Hepatocyte (in vitro differentiated cells): ENCODE data around the gene RALA. TPM values are rescaled to one million over a fixed set of nuclear protein-coding genes. Genes with fewer than 3 reads are reported as not detected.
"Not testable (repeated sequence)": the region's sequence is repeated elsewhere in the genome, so short reads cannot be mapped to it uniquely, and the experiment has no call there.

Source experiments
- DNase-seq: peaks from one replicate; pipeline ENCODE4 v3.0.0-alpha.2; 2016; ENCODE audit warnings: low spot score
- H2AFZ ChIP-seq: fragments of 200-600 bp; sonication (generic); 2 replicates; pipeline ENCODE4 v1.6.0; 2016; ENCODE audit warnings: antibody characterized with exemption, mild to moderate bottlenecking
- H3K27ac ChIP-seq: fragments of 200-600 bp; sonication (generic); 2 replicates; pipeline ENCODE4 v1.5.1; 2016; ENCODE audit warnings: mild to moderate bottlenecking
- H3K27me3 ChIP-seq: fragments of 200-600 bp; sonication (generic); 2 replicates; pipeline ENCODE4 v1.6.1; 2016
- H3K36me3 ChIP-seq: fragments of 200-600 bp; sonication (generic); replicated peaks from 2 replicates; pipeline ENCODE4 v1.5.1; 2016; ENCODE audit warnings: low read depth; ENCODE audit not compliant: insufficient read depth
- H3K4me1 ChIP-seq: fragments of 200-600 bp; sonication (generic); 2 replicates; pipeline ENCODE4 v1.5.1; 2016; ENCODE audit warnings: mild to moderate bottlenecking, moderate library complexity; ENCODE audit not compliant: insufficient read depth
- H3K4me2 ChIP-seq: fragments of 200-600 bp; sonication (generic); 2 replicates; pipeline ENCODE4 v1.6.0; 2016
- H3K4me3 ChIP-seq: fragments of 200-600 bp; sonication (generic); 2 replicates; pipeline ENCODE4 v1.5.1; 2016; ENCODE audit warnings: mild to moderate bottlenecking
- H3K79me2 ChIP-seq: fragments of 200-600 bp; sonication (generic); 2 replicates; pipeline ENCODE4 v1.6.0; 2017; ENCODE audit warnings: mild to moderate bottlenecking
- H3K9me2 ChIP-seq: fragments of 200-600 bp; sonication (generic); replicated peaks from 2 replicates; pipeline ENCODE4 v1.6.0; 2017; ENCODE audit warnings: mild to moderate bottlenecking; ENCODE audit not compliant: insufficient read depth
- H3K9me3 ChIP-seq: fragments of 200-600 bp; sonication (generic); 2 replicates; pipeline ENCODE4 v1.5.1; 2016; ENCODE audit warnings: low read depth, mild to moderate bottlenecking
- H4K20me1 ChIP-seq: fragments of 200-600 bp; sonication (generic); 2 replicates; pipeline ENCODE4 v1.6.0; 2016; ENCODE audit warnings: mild to moderate bottlenecking; ENCODE audit not compliant: insufficient read depth, poor library complexity, severe bottlenecking
- EZH2 ChIP-seq: fragments of 200-600 bp; sonication (generic); IDR thresholded peaks from 2 replicates; pipeline ENCODE4 v1.6.1; 2016; ENCODE audit warnings: antibody characterized with exemption, mild to moderate bottlenecking, borderline replicate concordance
- EZH2phosphoT487 ChIP-seq: fragments of 200-600 bp; sonication (generic); IDR thresholded peaks from one replicate; pipeline ENCODE4 v1.6.1; 2018; ENCODE audit warnings: antibody characterized with exemption, mild to moderate bottlenecking, low read depth, moderate library complexity; ENCODE audit not compliant: unreplicated experiment, severe bottlenecking
- WGBS: methylation state at CpG from one replicate; pipeline ENCODE4 v1.1.6; 2016; ENCODE audit warnings: low lambda C conversion rate; ENCODE audit errors: missing lambda C conversion rate; 5-methylcytosine and 5-hydroxymethylcytosine counted together
- polyA plus RNA-seq: library from polyadenylated mRNA; unstranded; fragments of >200 nt; fragmentation: Nextera tagmentation; extraction: Ambion mirVana; gene quantifications from 2 replicates; pipeline ENCODE4 v1.2.1, GENCODE V29; 2016
- total RNA-seq: library from RNA; depleted of rRNA; stranded (reverse); fragments of >200 nt; gene quantifications from 2 replicates; pipeline ENCODE4 v1.2.3, GENCODE V29; 2014
- TF ChIP-seq, protein P1 (sequence below): fragments of 200-600 bp; sonication (generic); IDR thresholded peaks from 2 replicates; pipeline ENCODE4 v1.5.1; 2016; ENCODE audit warnings: antibody characterized with exemption, mild to moderate bottlenecking; ENCODE audit not compliant: poor library complexity

The RALA gene
- total and polyA plus RNA-seq, 2 experiments from 2014 or later = 25.5 to 42.8 TPM

DNA sequence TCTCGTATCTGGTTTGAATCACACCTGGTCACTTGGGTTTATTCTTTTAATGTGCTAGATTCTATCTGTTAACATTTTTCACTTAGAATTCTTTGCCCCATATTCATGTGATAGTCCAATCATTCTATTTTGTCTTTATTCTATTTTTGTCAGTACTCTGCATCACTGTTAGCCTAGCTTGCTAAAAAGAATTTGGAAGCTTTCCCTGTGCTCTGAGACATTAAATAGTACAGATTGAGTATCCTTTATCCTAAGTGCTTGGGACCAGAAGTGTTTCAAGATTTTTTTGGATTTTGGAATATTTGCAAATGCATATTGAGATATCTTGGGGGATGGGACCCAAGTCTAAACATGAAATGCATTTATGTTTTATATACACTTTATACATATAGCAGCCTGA, 51.0 kb downstream of the RALA start:
- H3K79me2 ChIP-seq = peaks cover 85% of the 10 kb centered on the region
- no peak overlapping the region for H3K27ac ChIP-seq
- no peaks in the 10 kb centered on the region for H3K27me3 ChIP-seq
- H3K36me3 ChIP-seq = no peaks in the 10 kb centered on the region
- H2AFZ ChIP-seq = no peak overlapping the region
- peaks cover 5% of the 10 kb centered on the region for H4K20me1 ChIP-seq
- H3K4me2 ChIP-seq = no peak overlapping the region
- H3K4me1 ChIP-seq = no peaks in the 10 kb centered on the region
- DNase-seq = no peak
- H3K4me3 ChIP-seq = no peak overlapping the region
- TF ChIP-seq EZH2 (no peak), EZH2phosphoT487 (no peak)
- TF ChIP-seq, protein P1, sequence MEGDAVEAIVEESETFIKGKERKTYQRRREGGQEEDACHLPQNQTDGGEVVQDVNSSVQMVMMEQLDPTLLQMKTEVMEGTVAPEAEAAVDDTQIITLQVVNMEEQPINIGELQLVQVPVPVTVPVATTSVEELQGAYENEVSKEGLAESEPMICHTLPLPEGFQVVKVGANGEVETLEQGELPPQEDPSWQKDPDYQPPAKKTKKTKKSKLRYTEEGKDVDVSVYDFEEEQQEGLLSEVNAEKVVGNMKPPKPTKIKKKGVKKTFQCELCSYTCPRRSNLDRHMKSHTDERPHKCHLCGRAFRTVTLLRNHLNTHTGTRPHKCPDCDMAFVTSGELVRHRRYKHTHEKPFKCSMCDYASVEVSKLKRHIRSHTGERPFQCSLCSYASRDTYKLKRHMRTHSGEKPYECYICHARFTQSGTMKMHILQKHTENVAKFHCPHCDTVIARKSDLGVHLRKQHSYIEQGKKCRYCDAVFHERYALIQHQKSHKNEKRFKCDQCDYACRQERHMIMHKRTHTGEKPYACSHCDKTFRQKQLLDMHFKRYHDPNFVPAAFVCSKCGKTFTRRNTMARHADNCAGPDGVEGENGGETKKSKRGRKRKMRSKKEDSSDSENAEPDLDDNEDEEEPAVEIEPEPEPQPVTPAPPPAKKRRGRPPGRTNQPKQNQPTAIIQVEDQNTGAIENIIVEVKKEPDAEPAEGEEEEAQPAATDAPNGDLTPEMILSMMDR = no peak
- no peaks in the 10 kb centered on the region for H3K9me3 ChIP-seq
- WGBS = 97% methylated on average over 1 of the region's 1 CpG
- no peaks in the 10 kb centered on the region for H3K9me2 ChIP-seq

DNA sequence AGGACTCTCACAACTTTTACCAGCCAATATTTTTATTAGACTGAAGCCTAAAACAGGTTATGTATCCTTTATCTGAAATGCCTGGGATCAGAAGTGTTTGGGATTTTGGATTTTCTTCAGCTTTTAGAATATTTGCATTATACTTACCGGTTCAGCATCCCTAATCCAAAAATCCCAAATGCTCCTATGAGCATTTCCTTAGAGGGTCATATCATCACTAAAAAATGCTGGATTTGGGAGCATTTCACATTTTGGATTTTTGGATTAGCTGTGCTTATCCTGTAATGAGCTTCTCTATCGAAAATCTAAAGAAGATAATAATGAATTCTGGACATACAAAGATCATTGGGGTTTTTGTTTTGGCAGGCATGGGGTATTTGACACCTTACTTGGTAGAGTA, 53.0 kb downstream of the RALA start:
- H3K36me3 ChIP-seq = no peaks in the 10 kb centered on the region
- H3K27me3 ChIP-seq = no peaks in the 10 kb centered on the region
- H3K4me2 ChIP-seq = no peak overlapping the region
- H3K9me2 ChIP-seq = no peaks in the 10 kb centered on the region
- no peak overlapping the region for H3K27ac ChIP-seq
- WGBS = 96% methylated on average over 2 of the region's 2 CpGs
- peaks cover 84% of the 10 kb centered on the region for H3K79me2 ChIP-seq
- H3K9me3 ChIP-seq = no peaks in the 10 kb centered on the region
- no peak overlapping the region for H3K4me3 ChIP-seq
- H4K20me1 ChIP-seq = peaks cover 4% of the 10 kb centered on the region
- H2AFZ ChIP-seq = no peak overlapping the region
- H3K4me1 ChIP-seq = no peaks in the 10 kb centered on the region
- TF ChIP-seq, protein P1 = no peak
- TF ChIP-seq EZH2 = no peak
- no peak for TF ChIP-seq EZH2phosphoT487
- DNase-seq = no peak

DNA sequence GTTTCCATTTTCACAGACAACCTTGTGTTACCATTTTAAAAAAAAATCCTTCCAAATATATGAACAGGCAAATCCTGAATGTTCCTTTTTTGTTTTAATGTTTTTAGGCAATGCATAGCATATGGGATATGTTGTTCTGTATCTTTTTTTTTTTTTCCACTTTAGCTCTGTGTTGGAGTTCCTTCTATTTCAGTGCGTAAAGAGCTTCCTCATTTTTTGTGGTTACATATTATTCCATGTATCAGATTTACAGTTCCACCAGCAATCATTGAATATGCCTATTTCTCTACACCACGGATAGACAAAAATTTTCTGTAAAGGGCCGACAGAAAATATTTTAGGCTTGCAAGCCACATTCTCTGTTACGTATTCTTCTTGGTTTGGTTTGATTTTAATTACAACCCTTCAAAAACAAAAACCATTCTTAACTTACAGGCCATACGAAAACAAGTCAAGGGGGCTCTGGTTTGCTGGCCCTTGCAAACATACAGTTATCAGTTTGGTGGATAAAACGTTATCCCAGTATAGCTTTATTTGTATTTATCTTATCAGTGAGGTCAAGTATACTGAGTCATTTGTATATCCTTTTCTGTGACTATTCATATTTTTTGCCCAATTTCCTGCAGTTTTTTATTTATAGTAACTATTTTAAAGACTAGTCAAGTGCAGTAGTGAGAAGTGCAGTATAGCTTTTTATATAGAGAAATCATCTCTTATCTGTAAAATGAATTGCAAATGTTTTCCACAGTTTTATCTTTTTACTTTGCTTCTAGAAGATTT, 55.7 kb downstream of the RALA start:
- H3K4me3 ChIP-seq = no peak overlapping the region
- no peaks in the 10 kb centered on the region for H3K9me3 ChIP-seq
- peak overlapping the region; percentile 11 for H3K4me2 ChIP-seq
- H3K79me2 ChIP-seq = peaks cover 84% of the 10 kb centered on the region
- peaks cover 13% of the 10 kb centered on the region for H3K4me1 ChIP-seq
- no peaks in the 10 kb centered on the region for H3K36me3 ChIP-seq
- H3K27ac ChIP-seq = no peak overlapping the region
- TF ChIP-seq EZH2phosphoT487 (no peak), EZH2 (no peak)
- TF ChIP-seq, protein P1 = no peak
- H3K9me2 ChIP-seq = no peaks in the 10 kb centered on the region
- WGBS = 68% methylated on average over 6 of the region's 6 CpGs
- no peak for DNase-seq
- H4K20me1 ChIP-seq = peaks cover 4% of the 10 kb centered on the region
- H3K27me3 ChIP-seq = no peaks in the 10 kb centered on the region
- H2AFZ ChIP-seq = no peak overlapping the region

DNA sequence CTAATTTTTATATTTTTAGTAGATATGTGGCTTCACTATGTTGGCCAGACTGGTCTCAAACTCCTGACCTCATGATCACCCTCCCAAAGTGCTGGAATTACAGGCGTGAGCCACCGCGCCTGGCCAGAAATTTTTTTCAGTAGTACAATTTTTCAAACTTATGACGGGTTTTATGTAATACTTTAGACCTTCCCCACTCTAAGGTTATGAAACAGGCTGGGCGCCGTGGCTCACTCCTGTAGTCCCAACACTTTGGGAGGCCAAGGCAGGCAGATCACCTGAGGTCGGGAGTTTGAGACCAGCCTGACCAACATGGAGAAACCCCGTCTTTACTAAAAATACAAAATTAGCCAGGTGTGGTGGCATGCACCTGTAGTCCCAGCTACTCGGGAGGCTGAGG, 56.5 kb downstream of the RALA start:
- DNase-seq, H3K4me2 ChIP-seq, H3K27me3 ChIP-seq, H3K36me3 ChIP-seq, H3K9me2 ChIP-seq, H3K9me3 ChIP-seq, H4K20me1 ChIP-seq, H2AFZ ChIP-seq, H3K4me3 ChIP-seq, H3K27ac ChIP-seq: not testable (repeated sequence)
- Histone ChIP-seq H3K4me1 (peaks cover 19% of the 10 kb centered on the region), H3K79me2 (peaks cover 87% of the 10 kb centered on the region)
- WGBS = 96% methylated on average over 9 of the region's 9 CpGs
